HepG2 (cell line): ENCODE data around the gene NHLRC3. TPM values are rescaled to one million over a fixed set of nuclear protein-coding genes. Genes with fewer than 3 reads are reported as not detected.

Experiments
- AGO1 ChIP-seq: fragments of 200-400 bp; formaldehyde crosslinking; IDR thresholded peaks from 2 replicates; pipeline ENCODE4 v1.6.1; 2017; ENCODE audit warnings: mild to moderate bottlenecking, low read depth, low read length, moderate library complexity; ENCODE audit not compliant: poor library complexity, severe bottlenecking
- ETV6 ChIP-seq: sonication (generic); formaldehyde crosslinking; conservative IDR thresholded peaks from 2 replicates; pipeline ENCODE4 v1.4.0; 2020; ENCODE audit warnings: missing genetic modification reagents
- GABPB1 ChIP-seq: IDR thresholded peaks from 2 replicates; pipeline ENCODE4 v1.6.1; 2016; ENCODE audit warnings: mild to moderate bottlenecking, missing genetic modification reagents, moderate library complexity, missing compliant biosample characterization
- GMEB1 ChIP-seq: sonication (generic); formaldehyde crosslinking; IDR thresholded peaks from 2 replicates; pipeline ENCODE4 v1.5.1; 2020; ENCODE audit warnings: missing genetic modification reagents, mild to moderate bottlenecking, borderline replicate concordance
- HOXA9 ChIP-seq: sonication (generic); formaldehyde crosslinking; IDR thresholded peaks from 2 replicates; pipeline ENCODE4 v1.8.1; 2022; ENCODE audit warnings: missing genetic modification reagents, mild to moderate bottlenecking, moderate library complexity, borderline replicate concordance
- KAT8 ChIP-seq: IDR thresholded peaks from 2 replicates; pipeline ENCODE4 v1.6.1; 2016; ENCODE audit warnings: missing genetic modification reagents, missing compliant biosample characterization
- KLF15 ChIP-seq: sonication (generic); formaldehyde crosslinking; IDR thresholded peaks from 2 replicates; pipeline ENCODE4 v1.8.1; 2023; ENCODE audit warnings: borderline replicate concordance, mild to moderate bottlenecking, inconsistent platforms, missing genetic modification reagents, mixed read lengths
- KLF9 ChIP-seq: IDR thresholded peaks from 2 replicates; pipeline ENCODE4 v1.6.1; 2016; ENCODE audit warnings: low read depth
- MBD4 ChIP-seq: IDR thresholded peaks from 2 replicates; pipeline ENCODE4 v1.6.1; 2012; ENCODE audit warnings: low read length, inconsistent platforms, borderline replicate concordance
- MIXL1 ChIP-seq: IDR thresholded peaks from 2 replicates; pipeline ENCODE4 v1.6.1; 2016
- NFYC ChIP-seq: IDR thresholded peaks from 2 replicates; pipeline ENCODE4 v1.6.1; 2016; ENCODE audit warnings: missing genetic modification reagents, missing compliant biosample characterization
- SIN3A ChIP-seq: IDR thresholded peaks from 2 replicates; pipeline ENCODE4 v1.6.1; 2011; ENCODE audit warnings: low read depth, mild to moderate bottlenecking, control low read depth, low read length, borderline replicate concordance
- SRY ChIP-seq: sonication (generic); formaldehyde crosslinking; IDR thresholded peaks from 2 replicates; pipeline ENCODE4 v1.8.0; 2022; ENCODE audit warnings: mild to moderate bottlenecking, missing genetic modification reagents
- ZBTB21 ChIP-seq: sonication (generic); formaldehyde crosslinking; IDR thresholded peaks from 2 replicates; pipeline ENCODE4 v1.4.0; 2020; ENCODE audit warnings: missing genetic modification reagents
- ZFX ChIP-seq: sonication (generic); formaldehyde crosslinking; IDR thresholded peaks from 2 replicates; pipeline ENCODE4 v1.4.0; 2020; ENCODE audit warnings: mild to moderate bottlenecking, low read depth, missing genetic modification reagents, moderate library complexity
- ZNF234 ChIP-seq: sonication (generic); formaldehyde crosslinking; conservative IDR thresholded peaks from 2 replicates; pipeline ENCODE4 v1.5.1; 2020; ENCODE audit warnings: mild to moderate bottlenecking, missing genetic modification reagents
- ZNF318 ChIP-seq: sonication (generic); formaldehyde crosslinking; IDR thresholded peaks from 2 replicates; pipeline ENCODE4 v1.4.0; 2020; ENCODE audit warnings: mild to moderate bottlenecking, missing genetic modification reagents
- ZNF552 ChIP-seq: sonication (generic); formaldehyde crosslinking; IDR thresholded peaks from 2 replicates; pipeline ENCODE4 v1.9.0; 2022; ENCODE audit warnings: missing genetic modification reagents, mild to moderate bottlenecking, borderline replicate concordance
- ZNF576 ChIP-seq: sonication (generic); formaldehyde crosslinking; IDR thresholded peaks from 2 replicates; pipeline ENCODE4 v1.4.0; 2020; ENCODE audit warnings: mild to moderate bottlenecking, missing genetic modification reagents
- ZNF629 ChIP-seq: sonication (generic); formaldehyde crosslinking; conservative IDR thresholded peaks from 2 replicates; pipeline ENCODE4 v1.5.0; 2020; ENCODE audit warnings: missing genetic modification reagents
- ZSCAN29 ChIP-seq: sonication (generic); formaldehyde crosslinking; conservative IDR thresholded peaks from 2 replicates; pipeline ENCODE4 v1.4.0; 2020; ENCODE audit warnings: mild to moderate bottlenecking, missing genetic modification reagents
- polyA plus RNA-seq, 8 experiments: library from polyadenylated mRNA; depleted of rRNA in 3 of 8; stranded (reverse) in 7 of 8; unstranded in 1 of 8; fragments of >200 nt; fragmentation: Illumina TruSeq in 4 of 8; extraction: Trizol in 4 of 8; gene quantifications; 2 replicates each; pipeline versions ENCODE4 v1.2.1 to v1.2.3, GENCODE V29; 2011 to 2016; ENCODE audit warnings: low read depth in 4 of 8, missing spikeins in 1 of 8, mixed read lengths in 1 of 8; ENCODE audit not compliant: insufficient read depth in 1 of 8
- total RNA-seq, 5 experiments: library from RNA; depleted of rRNA; stranded (reverse); fragments of >200 nt; fragmentation: Illumina TruSeq; extraction: Trizol; gene quantifications; 2 replicates each; pipeline ENCODE4 v1.2.3, GENCODE V29; 2016; ENCODE audit warnings: low read depth in 1 of 5

The NHLRC3 gene
- total and polyA plus RNA-seq, 2 of the 13 experiments (the other 11 are each of a cell fraction or from before 2014, with no cell fraction given): 19.9 to 29.8 TPM

GRCh38 chr13:39037880-39038568, at the start of gene NHLRC3, which contains the start of gene PROSER1 (continued):
- TF ChIP-seq ZNF318: no peak
- 0 out of 2 replicates have a peak, but pooled peaks have one; percentile 19 for TF ChIP-seq ZNF629 (CRISPR knock-in tag)
- TF ChIP-seq MBD4: no peak
- TF ChIP-seq KLF15: no peak
- no peak for TF ChIP-seq ETV6
- peak; percentile 33; the same call in 1 of the 2 replicates for TF ChIP-seq NFYC (CRISPR knock-in tag)
- TF ChIP-seq ZFX (CRISPR knock-in tag): peak; percentile 81
- no peak for TF ChIP-seq ZNF234
- TF ChIP-seq ZNF552: no peak
- peak; percentile 72; the same call in 1 of the 2 replicates for TF ChIP-seq SIN3A
- TF ChIP-seq KLF9 (CRISPR knock-in tag): no peak
- TF ChIP-seq SRY: peak; percentile 42; the same call in 1 of the 2 replicates
- peak; percentile 89 for TF ChIP-seq KAT8 (CRISPR knock-in tag)
- TF ChIP-seq GMEB1 (CRISPR knock-in tag): peak; percentile 54; the same call in 1 of the 2 replicates
- TF ChIP-seq AGO1: no peak
- no peak for TF ChIP-seq HOXA9 (CRISPR knock-in tag)
- TF ChIP-seq MIXL1 (CRISPR knock-in tag): 0 out of 2 replicates have a peak, but pooled peaks have one; percentile 4
- TF ChIP-seq GABPB1 (CRISPR knock-in tag): peak; percentile 88
- TF ChIP-seq ZBTB21 (CRISPR knock-in tag): no peak
- no peak; the same call in 1 of the 2 replicates for TF ChIP-seq ZSCAN29 (CRISPR knock-in tag)
- no peak for TF ChIP-seq ZNF576
